CD1c-positive myeloid dendritic cell (primary cell): ENCODE measurements around the gene PTPN14.

Experiments
- DNase-seq: peaks from one replicate; pipeline ENCODE4 v3.0.0-alpha.2; 2016; ENCODE audit errors: extremely low spot score

PTPN14 gene

DNA sequence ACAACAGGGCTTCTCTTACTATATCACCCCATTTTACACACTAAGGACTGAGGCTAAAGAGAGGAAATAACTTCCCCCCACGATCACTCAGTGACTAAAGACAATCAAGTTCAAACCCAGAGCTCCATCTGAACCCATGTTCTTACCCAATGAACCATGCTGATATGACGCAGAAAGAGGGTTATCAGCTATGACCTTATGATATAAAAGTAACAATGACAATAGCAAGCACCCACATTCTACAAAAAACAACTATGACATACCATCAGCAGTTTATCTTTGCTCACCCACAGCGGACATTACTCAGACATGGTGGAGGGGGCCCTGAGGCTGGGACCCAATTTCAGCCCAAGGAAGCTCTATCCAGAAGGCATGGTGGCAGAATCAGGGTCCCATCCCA, 75.7 kb downstream of the PTPN14 start:
- no peak for DNase-seq

DNA sequence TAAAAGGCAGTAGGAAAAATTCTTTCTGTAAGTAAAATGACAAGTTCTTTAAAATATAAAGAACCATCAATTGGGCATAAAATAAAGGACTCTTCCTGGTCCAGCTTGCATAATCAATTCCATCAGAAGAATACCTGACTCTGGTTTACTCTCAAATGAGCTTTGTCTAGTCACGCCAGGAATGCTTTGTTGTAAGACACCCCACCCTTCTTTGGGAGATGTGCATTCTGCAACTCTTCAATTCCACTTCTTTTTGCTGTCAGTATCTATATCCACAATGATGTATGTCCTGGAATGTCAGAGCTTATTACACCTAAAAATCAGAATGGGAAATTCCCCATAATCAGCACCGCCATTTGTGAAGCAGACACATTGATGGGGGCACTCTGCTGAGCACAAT, 76.1 kb downstream of the PTPN14 start:
- no peak for DNase-seq

DNA sequence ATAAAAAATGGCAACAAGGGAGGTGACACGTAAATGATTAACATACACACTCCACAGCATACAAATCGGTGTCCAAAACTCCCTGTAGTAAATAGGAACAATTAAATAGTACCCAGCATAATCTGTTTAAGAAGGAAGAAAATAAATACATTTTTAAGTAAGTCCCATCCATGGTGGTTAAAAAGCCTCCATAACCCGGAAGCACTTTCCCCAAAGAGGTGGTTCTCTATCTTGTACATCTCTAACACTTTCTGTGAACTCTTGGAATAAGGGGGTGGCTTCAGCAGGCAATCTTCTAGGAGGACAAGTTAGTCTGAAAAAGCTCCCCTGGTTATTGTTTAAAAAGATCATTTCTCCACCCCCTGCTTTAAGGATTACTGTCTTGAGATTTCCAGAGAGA, 76.9 kb downstream of the PTPN14 start:
- no peak for DNase-seq

DNA sequence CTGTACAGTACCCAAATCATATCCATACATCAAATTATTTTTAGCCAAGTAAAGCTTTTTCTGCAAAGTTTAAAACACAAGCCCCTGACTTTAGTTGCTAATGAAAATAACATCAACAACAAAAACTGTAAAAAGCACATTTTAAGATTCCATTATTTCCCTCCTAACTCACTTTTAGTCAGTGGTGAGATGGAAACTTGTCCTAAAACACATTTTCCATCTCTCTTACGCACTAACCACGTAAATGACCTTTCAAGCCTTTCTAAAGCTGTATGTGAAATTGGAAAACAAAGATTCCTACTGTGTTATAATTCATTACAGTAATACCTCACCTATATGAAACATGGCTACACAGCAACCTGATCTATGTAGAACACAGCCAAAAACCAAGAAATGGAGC, 77.5 kb downstream of the PTPN14 start:
- DNase-seq, result no peak

DNA sequence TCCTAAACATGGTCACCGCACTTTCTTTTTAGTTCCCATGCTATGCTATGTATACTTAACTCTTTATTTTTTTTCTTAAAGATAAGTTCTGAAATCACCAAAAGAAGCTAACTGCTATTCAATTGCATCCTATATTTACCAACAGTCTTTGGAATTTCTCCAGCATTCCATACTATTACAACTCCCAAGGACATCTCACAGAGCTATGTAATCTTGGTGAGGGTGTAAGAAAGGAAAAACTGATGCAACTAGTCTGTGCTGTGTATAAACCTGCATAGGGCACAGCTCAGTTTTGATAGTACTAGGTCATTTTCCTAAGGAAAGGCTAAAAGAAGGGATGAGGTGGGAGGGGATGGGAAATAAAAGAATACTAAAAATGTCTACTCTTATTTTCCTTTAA, 78.0 kb downstream of the PTPN14 start:
- no peak for DNase-seq

DNA sequence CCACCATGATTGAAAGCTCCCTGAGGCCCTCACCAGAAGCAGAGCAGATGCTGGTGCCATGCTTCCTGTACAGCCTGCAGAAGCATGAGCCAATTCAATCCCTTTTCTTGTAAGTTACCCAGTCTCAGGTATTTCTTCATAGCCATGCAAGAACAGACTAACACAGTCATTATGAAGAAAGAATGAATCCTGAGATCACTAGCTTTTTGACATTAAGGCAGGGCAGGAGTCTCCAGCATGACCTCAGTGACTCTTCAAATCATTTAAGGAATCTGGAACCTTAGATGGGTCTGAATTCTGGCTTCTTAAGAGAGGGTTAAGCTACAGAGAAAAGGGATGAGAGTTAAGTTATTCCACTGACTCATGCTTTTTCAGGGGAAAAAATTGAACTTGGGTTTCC, 79.0 kb downstream of the PTPN14 start:
- DNase-seq, result no peak

DNA sequence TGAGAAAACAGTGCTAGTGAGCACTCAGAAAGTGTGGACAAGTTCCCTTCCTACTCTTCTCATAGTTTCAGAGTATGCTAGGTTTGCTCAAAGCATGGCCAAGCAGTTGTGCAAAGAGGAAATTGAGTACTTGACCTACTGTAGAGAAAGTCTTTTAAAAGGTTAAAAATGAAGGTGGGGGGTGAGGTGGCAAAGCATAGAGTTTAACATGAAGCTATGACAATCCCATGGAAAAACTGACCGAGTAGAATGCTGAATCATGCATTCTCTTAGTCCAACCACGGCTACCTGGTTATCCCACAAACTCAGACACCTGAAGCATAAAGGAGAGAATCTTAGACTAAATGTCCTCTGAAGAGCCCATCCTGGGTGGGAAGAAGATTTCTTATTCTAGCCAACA, 79.9 kb downstream of the PTPN14 start:
- no peak for DNase-seq

DNA sequence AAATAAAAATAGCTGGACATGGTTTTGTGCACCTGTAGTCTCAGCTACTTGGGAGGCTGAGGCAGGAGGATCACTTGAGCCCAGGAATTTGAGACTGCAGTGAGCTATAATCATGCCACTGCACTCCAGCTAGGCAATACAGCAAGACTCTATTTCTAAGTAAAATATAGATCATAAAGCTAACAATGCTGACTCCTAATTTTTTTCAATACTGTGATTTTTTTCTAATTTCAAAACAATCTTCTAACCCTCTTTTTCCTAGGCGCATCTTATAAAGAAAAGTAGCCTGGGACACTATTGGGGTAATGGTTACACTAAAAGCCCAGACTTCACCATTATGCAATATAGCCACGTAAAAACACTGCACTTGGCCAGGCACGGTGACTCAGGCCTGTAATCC, 81.3 kb downstream of the PTPN14 start:
- no peak for DNase-seq

DNA sequence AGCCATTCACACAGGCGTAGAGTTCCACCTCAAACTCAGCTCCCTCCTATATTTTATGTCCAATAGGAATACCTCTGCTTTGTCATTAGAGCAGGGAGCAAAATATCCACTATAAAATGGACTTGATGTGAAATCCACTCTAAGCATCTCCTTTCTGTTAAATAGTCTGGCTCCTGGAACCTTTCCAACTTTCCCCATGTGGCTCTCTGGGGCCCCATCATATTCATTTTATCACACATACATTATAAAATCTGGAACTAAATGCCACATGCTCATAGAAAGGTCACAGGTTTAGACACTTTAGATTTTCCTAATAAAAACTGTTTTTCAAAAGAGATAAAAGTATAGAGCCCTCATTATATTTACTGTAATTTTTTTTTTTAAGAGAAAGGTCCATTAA, 82.1 kb downstream of the PTPN14 start:
- no peak for DNase-seq

DNA sequence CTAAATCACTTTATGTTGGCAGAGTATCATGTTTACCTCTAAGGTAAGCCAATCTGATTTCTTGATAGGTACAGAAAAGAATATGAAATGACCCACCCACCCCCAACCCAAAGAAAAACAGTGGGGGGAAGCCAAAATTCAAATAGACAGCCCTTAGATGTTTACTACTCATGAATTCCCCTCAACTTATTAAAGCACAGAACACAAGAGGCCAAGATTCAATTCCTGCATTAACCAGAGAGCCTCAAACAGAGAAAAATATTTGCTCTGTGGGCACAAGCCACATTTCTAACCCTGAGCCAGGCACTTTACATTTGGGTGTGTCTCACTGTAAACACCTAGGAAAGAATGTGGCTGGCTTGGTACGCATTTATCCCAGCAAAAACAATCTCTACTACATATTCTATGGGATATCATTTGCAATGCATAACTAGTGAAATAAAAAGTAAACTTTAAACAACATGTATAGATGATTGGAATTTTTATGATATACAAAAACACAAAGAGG, 84.3 kb downstream of the PTPN14 start:
- DNase-seq, result no peak

DNA sequence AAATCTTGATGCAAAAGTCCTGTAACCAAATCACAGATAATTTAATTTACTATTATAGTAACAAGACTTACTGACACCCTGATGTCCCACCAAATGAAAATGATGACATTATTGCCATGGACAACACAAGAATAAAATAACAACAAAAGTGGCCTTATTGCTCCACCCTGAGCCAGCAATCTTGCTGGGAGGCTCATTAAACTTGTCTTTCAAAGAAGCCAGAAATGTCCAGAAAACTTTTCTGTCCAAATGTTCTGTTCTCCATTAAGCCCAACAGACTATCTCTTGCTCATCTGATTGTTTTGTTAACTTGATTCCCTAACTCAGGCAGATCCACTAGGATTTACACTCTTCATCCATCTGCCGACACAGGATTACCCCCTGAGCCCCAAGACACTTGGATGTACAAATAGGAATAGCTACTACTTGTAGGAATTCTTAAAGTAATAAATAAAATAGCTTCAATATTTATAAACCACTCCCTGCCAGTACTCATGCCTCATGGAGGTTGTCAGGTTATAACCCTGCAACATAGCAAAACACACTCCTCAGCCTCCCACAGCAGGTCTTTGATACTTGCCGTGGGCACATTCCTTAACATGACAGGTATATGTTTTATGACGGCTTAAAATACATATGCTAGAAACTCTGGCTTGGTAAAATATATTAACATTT, 84.9 kb downstream of the PTPN14 start:
- no peak for DNase-seq

DNA sequence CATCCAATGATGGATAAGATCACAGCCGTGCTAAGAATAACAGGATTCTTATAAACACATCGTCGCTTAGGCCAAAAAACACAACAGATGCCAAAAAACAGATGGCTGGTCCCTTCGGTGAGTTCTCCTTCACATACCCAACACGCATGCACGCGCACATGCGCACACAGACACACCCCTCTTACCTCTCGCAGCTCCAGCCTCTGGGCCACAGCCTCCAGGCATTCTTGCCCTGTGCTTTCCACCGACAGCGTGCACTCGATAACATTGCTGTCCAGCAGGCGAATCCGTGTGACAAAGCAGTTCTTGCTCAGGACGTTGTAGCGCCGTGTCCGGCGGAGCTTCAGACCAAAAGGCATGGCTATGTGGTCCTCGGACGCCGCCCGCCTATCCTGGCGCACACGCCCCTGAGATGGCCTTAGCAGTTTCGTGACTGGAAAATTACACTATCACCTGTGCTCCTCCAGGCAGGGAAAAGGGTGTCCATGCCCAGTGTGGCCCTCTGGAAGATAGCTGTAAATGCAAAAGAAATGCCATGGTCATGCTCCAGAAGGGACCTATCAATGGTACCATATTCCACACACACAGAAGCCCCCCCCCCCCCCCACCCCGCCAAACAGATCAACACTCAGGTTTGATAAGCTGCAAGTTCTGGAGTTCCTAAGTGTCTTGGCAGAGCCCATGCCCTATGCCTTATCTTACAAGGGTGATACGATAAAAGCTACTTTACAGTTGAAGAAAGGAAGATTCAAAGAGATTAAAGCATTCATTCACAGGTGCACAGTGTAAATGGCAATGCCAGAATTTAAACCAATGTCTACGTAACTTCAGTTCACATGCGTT, 86.7 kb downstream of the PTPN14 start:
- DNase-seq, result no peak

DNA sequence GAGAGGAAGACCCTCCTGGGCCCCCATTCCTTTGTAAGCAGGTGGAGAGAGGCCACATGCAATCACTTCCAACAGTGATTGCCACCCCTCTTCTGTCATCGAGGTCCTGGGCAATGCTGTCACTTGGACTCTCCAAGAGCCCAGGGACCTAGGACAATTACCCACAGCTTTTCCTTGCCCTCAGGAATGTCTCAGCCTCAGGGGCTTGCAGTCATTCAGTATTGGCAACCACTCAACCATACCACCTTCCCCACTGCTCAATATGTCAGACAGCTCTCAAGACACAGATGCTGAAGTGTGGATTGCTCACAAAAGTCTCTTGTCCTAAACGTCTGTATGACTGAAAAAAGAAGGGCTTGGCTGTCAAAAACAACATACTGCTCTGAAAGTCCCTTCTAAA, 87.8 kb downstream of the PTPN14 start:
- DNase-seq, result no peak

DNA sequence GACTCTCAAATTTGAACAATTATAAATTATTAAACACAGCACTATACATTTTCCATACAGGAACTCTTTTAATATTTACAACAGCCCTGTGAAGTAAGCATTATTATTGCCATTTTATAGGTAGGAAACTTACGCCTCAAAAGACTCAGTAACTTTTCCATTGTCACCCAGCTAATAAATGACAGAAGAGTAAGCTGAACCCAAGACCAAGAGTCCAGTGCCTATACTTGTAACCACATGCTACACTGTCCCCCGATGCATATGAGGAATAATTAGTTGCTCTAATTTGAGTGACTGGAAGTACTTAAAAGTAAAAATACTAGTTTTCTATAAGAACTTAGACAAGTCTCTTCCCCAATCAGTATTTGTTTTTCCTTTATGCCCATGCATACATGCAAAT, 88.5 kb downstream of the PTPN14 start:
- no peak for DNase-seq

DNA sequence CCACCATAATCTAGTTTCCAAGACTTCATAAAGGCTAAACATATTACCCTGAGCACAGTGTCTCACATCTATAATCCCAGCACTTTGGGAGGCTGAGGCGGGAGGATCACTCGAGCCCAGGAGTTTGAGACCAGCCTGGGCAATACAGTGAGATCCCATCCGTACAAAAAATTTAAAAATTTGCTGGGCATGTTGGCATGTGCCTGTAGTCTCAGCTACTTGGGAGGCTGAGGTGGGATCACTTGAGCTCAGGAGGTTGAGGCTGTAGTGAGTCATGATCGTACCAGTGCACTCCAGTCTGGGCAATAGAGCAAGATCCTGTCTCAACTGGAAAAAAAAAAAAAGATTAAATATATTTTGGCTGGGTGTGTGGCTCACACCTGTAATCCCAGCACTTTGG, 90.1 kb downstream of the PTPN14 start:
- no peak for DNase-seq

DNA sequence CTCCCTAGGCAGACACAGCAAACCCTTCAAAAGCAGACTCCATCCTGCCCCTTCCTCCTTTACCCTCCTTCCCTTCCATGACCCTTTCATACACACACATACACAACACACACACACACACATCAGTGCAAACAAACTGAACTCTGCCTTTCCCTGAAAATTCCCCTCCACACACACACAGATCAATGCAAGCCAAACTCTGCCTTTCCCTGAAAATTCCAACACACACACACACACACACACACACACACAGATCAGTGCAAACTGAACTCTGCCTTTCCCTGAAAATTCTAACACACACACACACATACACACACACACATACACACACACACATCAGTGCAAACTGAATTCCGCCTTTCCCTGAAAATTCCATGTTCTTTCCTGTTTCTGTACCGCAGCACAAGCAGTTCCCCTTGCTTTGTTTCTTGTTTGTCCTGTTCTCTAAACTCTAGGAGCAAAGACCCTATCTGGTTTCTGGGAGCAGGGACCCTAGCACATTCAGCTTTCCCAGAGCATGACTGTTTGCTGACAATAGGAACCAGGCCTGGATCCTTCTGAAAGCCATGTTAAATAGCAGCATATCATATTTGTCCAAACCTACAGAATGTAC, 91.0 kb downstream of the PTPN14 start:
- no peak for DNase-seq

DNA sequence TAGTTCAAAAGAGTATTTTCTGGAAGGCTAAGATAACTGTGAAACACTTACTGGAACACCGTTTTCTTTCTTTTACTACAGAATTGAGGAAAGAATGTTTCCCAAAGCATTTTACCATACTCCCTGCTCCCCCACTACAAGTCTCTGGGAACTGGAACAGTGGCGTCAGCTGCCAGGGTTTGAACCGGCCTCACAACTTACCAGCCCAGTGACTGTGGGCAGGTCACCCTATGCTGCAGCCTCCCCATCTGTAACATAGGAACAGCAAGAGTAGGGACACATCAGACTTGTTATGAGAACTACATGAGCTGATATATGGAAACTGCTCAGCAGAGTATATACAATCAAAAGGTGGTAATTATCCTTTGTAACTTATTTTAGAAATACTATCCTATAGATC, 91.5 kb downstream of the PTPN14 start:
- no peak for DNase-seq

DNA sequence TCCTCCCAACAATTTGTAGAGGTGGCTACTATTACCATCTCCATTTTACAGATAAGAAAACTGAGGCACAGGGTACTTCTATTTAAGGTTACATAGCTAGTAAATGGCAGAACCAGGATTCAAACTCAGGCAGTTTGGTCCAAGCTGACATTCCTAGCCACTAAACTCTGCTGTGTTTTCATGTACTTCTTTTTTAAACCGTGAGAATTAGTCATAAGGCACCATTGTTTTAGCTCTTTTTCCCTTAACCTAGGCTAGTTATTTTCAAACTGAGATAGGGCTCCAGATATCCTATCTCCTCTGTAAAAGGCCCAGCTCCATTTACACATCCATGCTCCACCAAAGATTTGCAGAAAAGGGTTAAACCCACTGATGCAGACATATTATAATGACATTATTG, 92.9 kb downstream of the PTPN14 start:
- DNase-seq, result no peak

DNA sequence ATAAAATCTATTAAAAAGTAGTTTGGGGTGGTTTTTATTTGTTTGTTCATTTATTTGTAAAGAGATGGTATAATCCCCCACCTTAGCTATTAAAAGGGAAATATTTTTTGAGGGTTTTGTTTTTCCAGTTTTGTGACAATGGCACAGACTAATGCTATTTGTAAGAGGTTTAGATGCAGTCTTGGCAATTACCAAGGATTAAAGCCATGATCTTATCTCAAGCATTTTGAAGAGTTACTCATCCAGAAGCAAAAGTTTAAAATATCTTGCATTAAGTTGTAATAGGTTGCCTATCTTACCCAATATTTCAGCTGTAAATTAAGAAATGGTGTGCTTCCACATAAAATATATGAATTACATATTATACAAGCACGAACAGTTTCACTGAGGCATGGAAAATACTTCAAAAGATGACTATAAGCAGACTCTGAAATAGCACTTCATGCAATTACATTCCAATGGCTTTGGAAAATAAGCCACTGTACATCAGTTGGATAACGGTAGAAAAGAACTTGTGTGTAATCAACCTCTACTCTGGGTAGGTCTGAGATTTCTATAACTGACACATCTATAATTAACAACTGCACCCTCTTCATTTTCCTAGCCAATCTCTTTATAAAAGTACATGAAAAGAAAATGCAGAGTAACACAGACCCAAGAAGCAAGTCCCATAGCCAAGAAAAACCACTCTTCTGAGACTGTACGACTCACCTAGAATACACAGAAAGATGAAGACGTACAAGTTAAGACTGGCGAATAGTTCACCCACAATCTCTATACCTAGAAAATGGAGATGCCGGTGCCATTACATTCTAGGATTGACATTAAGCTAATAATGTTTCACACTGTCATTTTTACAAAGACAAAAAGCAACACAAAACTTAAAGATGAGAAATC, 95.2 kb downstream of the PTPN14 start:
- no peak for DNase-seq

DNA sequence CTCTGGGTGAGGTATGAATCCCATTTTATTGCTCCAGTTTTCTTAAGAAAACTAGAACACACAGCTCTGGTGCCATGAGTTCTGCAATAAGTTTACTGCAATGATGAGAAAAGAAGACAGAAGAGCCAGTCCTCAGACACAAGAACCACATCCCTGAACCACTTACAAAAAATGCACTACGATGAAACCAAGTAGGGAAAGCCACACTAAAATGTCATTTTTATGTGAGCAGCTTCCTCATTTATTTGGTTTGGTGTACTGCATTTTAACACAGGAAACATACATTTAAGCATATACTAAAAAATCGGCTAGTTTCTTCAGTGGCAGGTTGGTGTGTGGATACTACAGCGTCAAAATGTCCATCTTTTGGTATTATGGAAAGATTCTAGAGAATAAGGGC, 95.9 kb downstream of the PTPN14 start:
- no peak for DNase-seq

DNA sequence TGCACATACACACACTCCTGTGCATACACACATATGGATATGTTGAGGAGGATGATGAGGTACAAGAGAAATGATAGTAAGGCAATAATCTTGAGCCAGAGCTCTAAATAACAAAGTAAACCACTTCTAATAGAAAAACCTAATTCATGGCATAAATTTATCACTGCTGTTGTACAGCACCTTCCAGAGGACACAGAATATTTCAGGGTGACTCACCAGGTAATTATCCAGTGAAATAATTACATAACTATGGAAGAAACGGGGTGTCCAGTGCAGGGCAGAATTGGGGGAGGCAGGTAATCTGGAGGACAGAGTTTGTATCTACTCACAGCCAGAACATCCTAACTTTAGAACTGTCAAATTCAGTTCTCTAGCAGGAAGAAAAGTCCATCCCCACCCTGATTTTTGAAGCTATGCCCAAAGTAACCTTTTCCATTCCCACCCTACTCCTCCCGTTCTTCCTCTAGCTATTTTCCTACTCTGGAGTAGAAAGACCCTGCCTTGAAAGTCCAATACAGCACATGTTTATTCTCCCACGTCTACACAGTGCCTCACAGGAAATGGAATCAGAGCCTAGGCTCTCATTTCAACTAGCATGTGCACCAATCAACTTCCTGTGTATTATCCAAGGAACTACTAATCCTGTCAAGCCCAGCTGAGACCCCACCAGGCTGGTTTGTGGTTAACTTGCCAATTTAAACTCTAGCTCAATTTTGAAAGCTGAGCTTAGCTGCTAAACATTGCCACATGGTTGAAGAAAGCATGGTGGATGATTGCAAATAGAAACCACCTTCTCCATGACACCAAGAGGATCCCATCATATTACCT, 96.6 kb downstream of the PTPN14 start:
- no peak for DNase-seq
